GM13976 (cell line): ENCODE data around the gene ACER1.

Experiments used
- DNase-seq: peaks from one replicate; pipeline ENCODE4 v3.0.0; 2012; ENCODE audit warnings: low spot score
- in situ Hi-C: fragments of 300-500 bp; cut with MboI; formaldehyde crosslinking; loops from one replicate; pipeline ENCODE4 v1.12.0; 2022; ENCODE audit warnings: low sequenced_read_pairs, mixed read lengths, inconsistent platforms; ENCODE audit not compliant: unreplicated experiment
- TF ChIP-seq, protein P1 (sequence below): IDR thresholded peaks from 2 replicates; pipeline ENCODE4 v1.5.1; 2012; ENCODE audit warnings: borderline replicate concordance, mild to moderate bottlenecking; ENCODE audit not compliant: insufficient read depth; ENCODE audit errors: extremely low read depth, missing control alignments, control extremely low read depth

Gene ACER1

DNA sequence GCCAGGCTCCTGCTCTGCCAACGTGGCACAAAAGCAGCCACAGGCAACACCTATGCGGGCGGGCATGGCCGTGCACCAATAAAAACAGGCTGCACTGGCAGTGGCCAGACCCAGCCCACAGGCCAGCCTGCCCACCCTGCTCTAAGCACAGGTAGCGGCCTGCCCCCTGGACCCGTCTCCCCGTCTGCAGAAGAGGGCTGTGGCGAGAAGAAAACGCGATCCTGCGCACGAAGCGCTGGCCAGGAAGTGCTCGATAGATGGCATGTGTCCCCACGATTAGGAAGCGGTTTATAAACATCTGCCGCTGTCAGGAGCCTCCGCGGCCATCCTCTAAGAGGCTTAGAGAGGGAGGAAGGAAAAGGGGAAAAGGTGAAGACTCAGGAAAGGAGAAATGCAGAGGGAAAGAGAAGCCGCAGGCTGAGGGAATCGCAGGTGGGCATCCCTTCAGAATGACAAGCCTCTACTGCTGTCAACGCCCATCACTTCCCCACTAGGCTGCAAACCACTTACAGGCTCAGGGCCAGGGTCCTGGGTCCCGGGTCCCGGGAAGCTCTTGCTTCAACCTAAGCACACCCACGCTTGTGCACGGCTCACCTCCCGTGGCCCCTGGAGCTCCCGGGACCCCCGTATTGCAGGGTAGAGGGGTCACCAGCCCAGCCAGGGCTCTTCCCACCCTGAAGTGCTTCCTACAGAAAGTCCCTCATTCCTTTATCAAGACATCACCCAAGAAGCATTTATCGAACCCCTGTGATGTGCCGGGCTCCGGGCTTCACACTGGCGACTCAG, 64.1 kb downstream of the ACER1 start:
- in situ Hi-C loops = no loop called here
- DNase-seq = no peak
- TF ChIP-seq, protein P1, sequence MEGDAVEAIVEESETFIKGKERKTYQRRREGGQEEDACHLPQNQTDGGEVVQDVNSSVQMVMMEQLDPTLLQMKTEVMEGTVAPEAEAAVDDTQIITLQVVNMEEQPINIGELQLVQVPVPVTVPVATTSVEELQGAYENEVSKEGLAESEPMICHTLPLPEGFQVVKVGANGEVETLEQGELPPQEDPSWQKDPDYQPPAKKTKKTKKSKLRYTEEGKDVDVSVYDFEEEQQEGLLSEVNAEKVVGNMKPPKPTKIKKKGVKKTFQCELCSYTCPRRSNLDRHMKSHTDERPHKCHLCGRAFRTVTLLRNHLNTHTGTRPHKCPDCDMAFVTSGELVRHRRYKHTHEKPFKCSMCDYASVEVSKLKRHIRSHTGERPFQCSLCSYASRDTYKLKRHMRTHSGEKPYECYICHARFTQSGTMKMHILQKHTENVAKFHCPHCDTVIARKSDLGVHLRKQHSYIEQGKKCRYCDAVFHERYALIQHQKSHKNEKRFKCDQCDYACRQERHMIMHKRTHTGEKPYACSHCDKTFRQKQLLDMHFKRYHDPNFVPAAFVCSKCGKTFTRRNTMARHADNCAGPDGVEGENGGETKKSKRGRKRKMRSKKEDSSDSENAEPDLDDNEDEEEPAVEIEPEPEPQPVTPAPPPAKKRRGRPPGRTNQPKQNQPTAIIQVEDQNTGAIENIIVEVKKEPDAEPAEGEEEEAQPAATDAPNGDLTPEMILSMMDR = no peak

DNA sequence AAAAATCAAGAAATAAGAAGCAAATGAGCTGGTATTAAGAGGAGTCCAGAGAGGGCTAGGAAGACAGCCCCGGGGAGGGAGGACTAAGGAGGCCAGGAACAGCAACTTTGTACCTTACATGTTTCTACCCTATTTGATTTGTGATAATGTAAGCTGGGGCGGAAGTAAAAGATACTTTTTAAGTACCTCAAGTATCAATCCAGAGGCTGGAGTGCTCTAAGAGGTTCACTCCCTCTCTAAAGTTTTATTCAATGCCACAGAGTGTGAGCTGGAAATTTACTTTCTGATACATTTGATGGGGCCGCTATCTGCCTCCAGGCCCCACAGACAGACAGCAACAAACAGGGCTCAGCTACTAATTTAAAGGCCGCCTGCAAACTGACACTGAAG, 65.0 kb downstream of the ACER1 start:
- TF ChIP-seq, protein P1 = no peak
- in situ Hi-C loops = no loop called here
- no peak for DNase-seq

DNA sequence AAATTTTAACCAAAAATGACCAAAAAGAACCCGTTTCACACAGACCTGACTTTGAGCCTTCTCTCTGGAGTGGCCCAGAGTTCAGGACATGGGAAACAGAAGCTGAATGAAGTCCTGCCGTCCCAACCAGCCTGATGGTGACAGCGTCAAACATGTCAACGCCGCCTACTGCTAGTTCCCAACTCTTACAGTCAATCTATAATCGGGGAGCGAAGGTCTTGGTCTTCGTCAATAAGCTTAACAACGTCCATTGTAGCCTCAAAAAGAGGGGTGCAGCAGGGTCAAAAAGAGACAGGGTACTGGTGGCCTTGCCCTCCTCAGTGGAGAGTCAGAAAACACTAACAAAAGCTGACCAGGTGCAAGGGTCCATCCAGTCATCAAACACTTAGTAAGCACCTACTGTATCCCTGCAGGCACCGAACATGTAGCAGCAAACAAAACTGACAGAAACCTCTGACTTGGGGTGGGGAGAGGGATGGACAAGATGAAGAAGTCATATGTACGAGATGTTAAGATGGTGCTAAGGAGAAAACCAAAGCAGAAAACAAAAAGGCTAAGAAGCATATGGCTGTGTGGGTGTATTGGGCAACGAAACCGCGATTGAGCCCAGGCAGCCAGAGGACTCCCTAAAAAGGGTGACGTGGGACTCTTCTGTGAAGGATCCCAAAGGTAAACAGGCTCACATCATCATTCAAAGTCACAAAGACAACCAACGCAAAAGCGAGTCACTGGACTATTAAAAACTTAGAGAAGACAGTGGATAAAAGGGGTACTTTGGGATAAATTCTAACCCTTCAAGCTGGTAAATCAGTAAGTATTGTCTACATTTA, 65.6 kb downstream of the ACER1 start:
- in situ Hi-C loops = no loop called here
- TF ChIP-seq, protein P1 = no peak
- no peak for DNase-seq

DNA sequence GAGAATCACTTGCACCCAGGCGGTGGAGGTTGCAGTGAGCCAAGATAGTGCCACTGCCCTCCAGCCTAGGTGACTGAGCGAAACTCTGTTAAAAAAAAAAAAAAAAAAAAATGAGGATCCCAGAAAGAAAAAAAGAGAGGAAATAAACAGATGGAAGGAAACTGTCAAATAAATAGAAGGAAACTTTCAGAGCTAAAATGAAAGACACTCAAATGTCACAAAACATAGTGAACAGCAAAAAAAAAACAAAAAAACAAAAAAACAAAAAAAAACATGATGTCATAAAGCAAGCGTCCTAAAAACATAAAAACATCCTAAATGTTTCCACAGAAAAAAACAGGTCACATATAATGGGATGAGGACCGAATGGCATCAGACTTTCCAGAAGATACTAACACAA, 68.6 kb downstream of the ACER1 start:
- in situ Hi-C loops = no loop called here
- no peak for DNase-seq
- TF ChIP-seq, protein P1 = no peak

DNA sequence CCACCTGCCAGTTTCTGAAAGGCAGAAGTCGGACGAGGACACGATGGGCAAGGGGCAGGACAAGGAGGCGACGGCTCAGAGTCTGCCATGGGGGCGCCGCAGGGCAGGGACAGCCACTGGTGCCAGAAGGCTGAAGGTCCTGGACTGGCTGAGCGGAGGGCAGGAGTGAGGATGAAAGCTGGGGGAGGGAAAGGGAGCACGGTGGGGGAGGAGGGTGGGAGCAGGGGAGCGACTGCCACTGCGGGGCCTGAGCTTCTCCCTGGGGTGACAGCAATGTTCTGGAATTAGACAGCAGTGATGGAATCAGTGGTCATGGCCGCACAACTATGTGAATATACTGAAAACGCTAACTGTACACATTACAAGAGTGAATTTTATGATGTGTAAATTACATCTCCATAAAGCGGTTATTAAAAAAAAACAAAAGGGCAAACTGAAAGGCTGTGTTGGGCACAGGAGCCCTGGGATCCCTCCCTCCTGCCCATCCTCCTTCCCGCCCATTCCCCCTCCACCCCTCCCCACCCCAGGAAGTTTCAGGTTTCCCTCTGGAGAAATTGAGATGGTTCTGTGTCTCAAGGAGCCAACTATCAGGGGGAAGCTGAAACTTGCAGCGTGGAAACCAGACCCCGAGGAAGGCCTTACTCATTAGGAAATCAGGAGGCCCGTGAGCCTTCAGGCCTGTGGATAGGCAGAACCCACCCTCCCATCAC, 69.5 kb downstream of the ACER1 start:
- TF ChIP-seq, protein P1 = no peak
- no peak for DNase-seq
- in situ Hi-C loops = no loop called here

DNA sequence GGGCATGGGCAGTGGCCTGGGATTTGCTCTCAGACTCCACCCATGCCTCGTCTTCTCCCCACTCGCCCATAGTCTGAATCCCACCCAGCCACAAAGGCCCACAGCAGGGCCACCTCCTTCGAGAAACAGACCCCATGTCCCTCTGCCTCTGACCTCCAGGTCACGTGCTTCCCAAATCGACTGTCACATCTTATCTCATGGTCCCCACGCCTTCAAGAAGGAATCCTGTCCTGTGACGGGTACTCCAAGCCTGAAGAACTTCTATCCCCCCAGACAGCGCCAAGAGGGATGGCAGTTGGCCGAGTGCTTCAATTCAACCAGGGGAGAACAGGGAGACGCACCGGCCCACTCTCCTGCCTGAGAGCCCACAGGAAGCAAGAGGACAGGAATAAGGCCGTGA, 70.1 kb downstream of the ACER1 start:
- DNase-seq = no peak
- in situ Hi-C loops = no loop called here
- TF ChIP-seq, protein P1 = no peak
